GM21360 (cell line): ENCODE data around the gene LARP4.
A peak's percentile ranks its signal among the peaks of the same experiment; 100 is the strongest.
"Not testable (repeated sequence)": the region's sequence is repeated elsewhere in the genome, so short reads cannot be mapped to it uniquely, and the experiment has no call there.

Experiments used
- ATAC-seq: cut with Tn5 transposase; IDR thresholded peaks from one replicate; pipeline ENCODE4 v1.9.1; 2021; ENCODE audit warnings: mild to moderate bottlenecking, moderate library complexity; ENCODE audit not compliant: unreplicated experiment

The LARP4 gene

DNA sequence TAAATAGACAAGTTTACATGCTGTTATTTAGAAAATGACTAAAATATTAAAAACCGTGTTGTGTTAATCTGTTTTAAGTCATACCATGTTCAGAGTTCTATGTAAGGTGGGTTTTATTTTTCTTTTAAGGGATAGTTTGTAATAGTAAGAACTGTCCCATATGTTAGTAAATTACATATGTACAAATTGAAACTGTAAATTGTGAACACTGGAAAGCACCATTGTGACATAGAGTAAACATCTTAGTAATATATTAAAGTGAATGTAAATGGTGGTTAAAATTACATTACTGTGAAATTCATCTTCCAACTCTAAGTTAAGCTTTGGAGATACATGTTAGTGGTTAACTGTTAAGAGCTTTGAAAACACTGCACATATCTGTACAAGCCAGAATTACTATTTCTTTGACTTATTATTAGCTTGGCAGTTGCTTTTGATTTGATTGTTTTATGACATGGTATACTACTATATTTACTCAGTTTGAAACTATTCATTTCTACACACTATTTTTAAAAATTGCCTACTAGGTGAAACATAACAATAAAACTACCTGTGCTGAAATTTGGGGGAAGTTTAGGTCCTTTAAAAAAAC is 76.7 kb downstream of the LARP4 start:
- no peak for ATAC-seq

DNA sequence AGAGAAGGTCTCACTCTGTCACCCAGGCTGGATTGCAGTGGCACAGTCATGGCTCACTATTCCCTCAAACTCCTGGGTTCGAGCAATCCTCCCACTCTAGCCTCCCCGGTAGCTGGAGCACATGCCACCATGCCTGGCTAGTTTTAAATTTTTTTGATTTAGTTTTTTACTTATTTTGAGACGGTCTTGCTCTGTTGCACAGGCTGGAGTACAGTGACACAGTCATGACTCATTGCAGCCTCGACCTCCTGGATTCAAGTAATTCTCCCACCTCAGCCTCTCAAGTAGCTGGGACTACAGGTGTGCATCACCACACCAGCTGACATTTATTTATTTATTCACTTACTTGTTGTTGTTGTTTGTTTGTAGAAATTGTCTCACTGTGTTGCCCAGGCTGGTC is 81.9 kb downstream of the LARP4 start:
- no peak for ATAC-seq

DNA sequence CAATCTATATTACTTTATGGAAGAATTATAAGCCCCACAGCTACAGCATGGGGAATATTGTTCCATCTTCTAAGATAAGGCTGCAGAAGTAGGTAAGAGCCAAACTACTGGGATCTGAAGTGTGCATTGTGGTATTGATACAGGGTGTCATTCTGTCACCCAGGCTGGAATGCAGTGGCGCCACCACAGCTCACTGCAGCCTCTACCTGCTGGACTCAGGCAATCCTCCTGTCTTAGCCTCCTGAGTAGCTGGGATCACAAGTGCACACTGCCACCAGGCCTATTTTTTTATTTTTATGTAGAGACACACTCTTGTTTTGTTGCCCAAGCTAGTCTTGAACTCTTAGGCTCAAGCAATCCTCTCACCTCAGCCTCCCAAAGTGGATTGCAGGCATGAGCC is 82.8 kb downstream of the LARP4 start:
- no peak for ATAC-seq

DNA sequence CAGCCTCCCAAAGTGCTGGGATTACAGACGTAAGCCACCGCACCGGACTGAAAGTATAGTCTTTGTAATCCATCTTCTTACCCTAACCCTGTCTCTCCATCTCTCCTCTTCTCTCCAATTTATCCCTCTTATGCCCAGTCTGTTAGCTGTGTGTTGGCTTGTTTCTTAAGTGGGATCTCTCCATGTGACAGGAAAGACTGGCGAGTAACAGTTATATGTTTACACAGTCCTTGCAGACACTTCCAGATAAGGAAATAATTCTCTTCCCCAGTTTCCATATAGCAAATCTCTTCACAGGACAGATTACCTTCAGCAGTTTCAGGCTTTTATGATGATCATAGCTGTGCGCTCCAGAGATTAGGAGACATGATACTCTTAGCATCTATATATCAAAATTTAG is 88.1 kb downstream of the LARP4 start:
- ATAC-seq, result no peak

DNA sequence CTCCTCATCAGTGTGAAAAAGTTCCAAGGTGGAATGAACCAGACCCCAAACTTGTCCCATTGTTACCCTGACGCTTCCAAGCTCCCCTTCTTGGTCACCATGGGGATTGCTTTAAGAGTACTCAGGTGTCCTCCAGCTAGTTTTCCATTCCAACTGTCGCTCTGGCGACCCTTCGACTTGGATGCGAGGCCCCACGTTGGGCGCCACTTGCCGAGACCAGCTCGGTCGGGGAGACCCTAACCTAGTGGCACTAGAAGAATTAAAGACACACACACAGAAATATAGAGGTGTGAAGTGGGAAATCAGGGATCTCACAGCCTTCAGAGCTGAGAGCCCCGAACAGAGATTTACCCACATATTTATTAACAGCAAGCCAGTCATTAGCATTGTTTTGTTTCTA is 97.4 kb downstream of the LARP4 start:
- not testable (repeated sequence) for ATAC-seq

DNA sequence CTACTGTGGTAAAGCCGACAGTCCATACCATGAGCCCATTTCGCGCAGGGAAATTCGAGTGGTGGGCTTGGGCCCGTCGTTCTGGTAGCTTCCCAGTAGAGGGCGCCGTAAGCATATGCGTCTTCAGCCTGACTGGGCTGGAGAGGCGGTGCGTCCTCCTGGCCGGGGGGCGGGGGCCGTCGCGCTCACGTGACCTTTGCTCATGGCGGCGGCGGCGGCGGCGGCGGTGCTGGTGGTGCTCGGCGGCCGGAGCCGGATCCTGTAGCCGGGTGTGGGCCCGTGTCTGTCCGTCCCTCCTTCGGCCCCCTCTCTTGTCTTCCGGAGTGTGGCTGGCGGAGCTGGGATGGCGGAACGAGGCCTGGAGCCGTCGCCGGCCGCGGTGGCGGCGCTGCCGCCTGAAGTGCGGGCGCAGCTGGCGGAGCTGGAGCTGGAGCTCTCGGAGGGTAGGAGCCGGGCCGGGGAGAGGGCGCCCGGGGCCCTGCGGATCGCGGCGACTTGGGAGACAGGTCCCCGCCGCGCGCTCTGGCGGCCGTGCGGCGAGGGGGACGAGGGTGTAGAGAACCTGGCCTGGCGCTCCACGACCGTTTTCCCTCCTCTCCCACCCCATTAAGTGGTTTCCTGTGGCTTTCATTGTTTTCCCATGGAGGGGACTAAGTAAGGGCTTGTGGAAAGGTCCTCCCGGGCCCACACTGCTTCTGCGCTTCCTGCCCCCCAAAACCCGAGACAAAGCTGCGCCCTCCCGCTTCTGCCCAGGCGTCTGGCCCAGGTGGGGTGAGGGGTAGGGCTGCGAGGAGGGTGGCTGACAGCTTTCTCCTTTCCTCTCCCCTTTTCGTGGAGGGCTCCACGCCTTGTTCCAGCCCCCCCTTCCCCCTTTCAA is 104.4 kb downstream of the LARP4 start, which contains the start of gene DIP2B:
TSS of gene DIP2B (plus strand) at position 188 of the 877 bp plus-strand sequence. CDS start at position 344, 156 bp downstream.
- ATAC-seq, result peak; percentile 62

DNA sequence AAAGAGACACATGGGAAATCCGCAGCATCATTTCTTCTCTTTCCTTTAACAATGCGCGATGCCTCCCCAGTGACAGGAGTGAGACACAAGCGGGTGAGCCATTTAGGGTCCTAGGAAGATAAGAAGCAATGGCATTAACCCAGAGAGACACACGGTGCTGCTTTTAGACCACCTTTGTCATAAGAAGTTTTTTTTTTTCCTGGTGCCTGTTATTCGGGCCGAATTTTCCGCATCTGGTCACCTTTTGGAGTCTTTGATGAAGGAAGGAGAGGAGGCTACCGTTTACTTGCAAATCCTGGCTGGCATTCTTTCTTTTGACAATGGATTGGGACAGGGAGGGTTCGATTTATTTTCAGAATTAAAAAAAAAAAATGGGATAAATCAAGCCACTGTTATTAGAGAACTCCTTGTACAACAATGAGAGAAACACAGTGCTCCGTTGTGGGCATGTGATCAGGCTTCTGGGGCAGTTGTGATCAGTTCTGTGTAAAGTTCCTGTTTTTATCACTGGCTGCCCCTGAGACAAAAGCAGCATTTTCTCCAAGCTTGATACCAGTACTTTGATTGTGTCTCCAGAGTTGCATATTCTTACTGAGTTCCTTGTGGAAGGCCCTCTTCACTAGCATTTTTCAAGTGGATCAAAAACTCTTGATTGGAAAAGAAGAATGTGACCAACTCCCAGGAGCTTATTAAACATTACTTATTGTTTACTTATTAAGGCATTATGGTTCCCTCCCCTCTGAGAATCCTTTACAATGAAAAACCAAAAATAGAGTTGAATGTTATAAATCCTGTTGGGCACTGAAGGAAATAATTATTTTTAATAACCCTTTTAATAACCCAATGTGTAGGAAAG is 105.2 kb downstream of the LARP4 start:
- no peak for ATAC-seq

DNA sequence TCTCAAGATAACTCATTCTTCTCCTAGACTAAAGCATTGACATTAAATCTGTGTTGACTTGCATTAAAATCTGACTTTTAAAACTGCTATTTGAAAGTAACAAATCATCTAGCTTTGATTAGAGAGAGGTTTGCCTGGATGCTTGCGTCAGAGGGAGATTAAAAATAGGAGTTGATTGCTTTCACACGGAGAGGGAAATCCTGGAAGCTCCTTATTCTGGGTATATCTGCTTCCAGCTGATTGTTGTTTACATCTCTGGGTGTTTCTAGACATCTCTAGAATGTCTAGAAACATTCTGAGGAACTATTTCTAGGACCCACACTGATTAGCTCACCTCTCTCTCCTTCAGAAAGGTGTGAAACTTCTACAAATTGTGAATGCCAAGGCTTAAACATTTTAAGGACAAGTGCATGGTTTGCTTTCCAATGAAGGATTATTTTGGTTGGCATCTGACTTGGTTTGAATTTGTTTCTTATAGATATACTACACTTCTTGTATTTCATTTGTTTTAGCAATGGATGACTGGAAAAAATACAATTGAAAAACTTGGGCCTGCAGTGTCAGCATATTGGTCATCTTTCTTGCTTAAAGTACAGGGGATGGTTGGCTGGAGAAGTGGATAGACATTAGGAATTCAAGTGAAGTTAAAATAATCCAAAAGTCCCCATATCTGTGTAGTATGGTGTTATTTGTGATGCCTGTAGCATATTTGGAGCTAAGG is 106.2 kb downstream of the LARP4 start:
- ATAC-seq, result no peak

DNA sequence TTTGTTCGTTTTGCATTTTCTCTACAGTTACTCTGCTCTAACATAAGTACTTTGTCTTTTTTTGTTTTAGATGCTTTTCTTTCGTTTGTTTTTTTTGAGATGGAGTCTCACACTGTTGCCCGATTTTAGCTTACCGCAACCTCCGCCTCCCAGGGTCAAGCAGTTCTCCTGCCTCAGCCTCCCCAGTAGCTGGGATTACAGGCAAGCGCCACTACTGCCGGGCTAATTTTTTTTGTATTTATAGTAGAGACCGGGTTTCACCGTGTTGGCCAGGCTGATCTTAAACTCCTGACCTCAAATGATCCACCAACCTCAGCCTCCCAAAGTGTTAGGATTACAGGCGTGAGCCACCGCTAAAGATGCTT is 106.8 kb downstream of the LARP4 start:
- no peak for ATAC-seq

DNA sequence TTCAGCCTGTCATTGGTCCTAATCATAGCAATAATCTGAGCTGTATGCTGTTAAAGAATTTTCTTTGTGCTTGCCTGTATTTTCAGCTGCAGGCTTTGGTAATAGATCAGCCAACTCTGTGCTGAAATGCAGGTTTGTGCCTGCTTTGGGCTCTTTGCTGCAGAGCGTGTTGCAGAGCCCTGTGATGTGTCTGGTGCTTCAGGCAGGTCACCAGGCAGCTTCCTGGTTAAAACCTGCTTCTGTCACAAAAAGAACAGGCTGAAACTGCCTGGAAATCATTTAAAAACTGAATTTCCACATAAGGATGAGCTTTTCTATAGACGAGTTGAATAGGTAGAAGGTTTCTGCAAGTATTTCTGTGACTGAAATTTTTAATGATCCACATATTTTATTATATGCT is 107.2 kb downstream of the LARP4 start:
- no peak for ATAC-seq

DNA sequence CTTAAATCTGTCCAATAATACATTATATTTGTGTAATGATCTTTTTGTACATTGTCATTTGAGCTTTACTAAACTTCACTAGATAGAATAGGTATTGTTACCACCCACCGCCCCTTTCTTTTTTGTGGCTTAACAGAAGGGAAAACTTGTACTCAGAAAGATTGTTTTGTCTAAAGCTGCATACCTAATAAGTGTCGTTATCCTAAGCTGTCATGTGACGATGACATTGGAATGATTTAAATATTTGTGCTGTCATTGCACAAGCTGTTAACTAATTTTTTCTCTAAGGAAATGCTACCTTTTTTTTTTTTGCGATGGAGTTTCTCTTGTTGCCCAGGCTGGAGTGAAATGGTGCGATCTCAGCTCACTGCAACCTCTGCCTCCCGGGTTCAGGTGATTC is 107.7 kb downstream of the LARP4 start:
- no peak for ATAC-seq

DNA sequence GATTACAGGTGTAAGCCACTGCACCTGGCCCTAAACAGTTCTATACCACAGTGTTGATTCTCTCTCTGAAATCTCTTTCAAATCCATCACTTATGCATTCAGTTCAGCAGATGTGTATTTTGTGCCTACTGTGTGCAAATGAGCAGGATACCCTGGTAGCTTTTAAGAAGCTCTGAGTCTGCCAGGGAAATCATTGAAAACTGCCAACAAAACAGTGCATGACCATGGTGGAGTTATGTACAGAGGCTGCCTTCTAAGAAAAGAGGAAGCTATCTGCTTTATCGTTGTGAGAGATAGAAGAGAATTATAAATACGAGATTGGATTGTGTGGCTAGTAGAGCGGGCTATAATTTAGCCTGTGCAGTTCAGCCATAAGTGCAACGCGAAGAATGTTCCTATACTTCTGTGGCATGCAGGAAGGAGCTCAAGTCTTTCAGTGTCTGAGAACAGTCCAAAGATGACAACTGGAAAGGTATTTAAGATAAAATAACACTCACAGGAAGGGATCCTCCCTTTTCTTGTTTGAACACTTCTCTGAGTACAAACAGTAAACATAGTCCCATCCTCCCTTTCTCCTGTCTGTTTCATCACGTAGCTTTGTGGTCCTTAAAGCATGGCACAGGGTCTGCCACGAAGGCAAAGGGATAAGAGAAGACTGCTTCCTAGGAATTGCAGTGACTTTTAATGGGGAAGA is 108.4 kb downstream of the LARP4 start:
- no peak for ATAC-seq

DNA sequence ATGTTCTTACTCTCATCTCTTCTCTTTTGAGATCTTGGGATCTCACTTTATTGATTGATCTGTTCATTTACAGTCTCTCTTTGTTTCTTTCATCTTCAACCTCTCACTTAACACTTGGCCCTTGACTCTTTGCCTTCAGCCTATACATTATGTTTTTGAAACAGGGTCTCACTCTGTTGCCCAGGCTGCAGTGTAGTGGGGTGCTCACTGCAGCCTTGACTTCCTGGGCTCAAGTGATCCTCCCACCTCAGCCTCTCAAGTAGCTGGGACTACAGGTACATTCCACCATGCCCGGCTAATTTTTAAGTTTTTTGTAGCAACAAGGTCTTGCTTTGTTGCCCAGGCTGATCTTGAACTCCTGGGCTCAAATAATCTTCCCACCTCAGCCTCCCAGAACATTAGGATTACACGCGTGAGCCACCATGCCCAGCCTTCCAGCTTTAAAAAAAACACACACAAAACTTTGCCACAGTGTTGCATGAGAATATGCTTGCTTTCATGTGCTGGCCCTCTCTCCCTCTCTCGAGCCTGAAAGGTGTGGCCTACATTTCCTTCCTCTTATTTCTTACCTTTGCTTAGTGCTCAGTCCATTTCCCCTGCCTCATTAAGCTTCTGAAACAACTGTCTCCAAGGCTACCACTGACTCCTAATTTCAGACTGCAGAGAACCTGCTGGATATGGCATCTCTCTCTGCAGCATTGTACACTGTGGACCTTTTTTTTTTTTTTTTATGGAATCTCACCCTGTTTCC is 114.0 kb downstream of the LARP4 start:
- ATAC-seq, result no peak

DNA sequence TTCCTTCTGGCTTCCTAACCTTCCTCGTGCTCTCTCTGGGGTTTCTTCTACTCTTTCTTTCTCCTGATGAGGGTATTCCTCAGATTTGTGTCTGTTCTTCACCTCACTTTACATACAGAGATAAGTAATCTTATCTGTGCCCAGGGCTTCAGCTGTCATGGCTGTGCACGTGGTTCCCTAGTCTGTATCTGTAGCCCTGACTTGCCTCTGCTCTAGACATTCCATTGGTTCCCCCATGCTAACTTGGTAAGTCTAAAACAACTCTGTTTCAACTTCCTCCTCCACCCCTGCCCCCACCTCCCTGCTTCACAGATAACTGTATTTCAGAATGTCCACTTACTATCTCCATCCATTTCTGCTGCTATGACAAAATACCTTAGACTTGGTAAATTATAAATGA is 114.9 kb downstream of the LARP4 start:
- no peak for ATAC-seq

DNA sequence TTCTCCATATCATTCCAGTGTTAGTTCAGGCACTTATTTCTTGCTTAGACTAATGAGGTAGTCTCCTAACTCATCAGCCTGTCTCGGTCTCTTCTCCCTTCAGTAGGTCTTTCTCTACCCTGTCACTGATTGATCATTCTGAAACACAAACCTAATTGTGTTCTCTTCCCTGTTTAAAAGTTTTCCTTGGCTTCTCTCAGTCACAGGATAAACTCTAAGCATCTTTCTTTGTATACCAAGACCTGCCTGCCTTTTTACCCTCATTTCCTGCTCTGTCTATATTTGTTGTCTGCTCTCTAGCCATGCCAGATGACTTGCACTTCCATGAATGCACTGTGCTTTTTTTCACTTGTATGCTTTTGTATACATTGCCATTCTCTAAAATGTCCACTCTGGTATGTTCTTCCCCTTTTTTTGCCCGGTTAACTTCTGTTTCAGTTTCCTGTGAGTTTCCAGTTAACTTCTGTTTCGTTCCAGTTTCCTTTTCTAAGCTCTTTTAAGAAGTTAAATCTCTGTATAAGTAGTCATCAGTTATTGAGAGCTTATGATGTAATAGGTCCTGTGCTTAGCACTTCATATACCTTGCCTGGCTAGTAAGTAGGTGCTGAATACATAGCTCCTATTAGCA is 116.8 kb downstream of the LARP4 start:
- peak; percentile 59 for ATAC-seq

DNA sequence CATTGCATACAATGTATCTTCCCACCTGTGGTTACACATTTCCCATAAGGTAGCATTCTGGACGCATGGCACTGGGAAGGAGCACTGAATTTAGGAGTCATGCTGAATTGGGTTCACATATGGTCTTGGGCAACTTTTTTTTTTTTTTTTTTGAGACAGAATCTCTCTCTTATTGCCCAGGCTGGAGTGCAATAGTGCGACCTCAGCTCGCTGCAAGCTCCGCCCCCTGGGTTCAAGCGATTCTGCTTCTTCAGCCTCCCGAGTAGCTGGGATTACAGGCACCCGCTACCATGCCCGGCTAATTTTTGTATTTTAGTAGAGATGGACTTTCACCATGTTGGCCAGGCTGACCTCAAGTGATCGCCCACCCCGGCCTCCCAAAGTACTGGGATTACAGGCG is 117.4 kb downstream of the LARP4 start:
- ATAC-seq, result no peak

DNA sequence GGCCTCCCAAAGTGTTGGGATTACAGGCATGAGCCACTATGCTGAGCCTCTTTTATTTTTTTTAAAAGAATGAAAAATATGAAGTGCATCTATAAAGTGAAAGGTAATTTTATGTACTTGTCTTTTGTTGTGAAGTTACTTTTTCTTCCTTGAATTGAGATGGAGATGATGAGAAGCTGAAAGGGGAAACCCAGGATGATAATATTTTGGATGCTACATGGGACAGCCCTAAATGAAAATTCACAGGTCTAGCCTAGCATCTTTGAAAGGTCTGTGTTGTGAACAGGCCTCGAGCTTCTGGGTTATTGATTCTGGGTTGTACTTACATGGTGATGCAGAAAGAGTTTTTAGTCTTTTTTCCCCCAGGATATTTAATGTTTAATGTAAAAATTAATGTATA is 118.7 kb downstream of the LARP4 start:
- ATAC-seq, result no peak

DNA sequence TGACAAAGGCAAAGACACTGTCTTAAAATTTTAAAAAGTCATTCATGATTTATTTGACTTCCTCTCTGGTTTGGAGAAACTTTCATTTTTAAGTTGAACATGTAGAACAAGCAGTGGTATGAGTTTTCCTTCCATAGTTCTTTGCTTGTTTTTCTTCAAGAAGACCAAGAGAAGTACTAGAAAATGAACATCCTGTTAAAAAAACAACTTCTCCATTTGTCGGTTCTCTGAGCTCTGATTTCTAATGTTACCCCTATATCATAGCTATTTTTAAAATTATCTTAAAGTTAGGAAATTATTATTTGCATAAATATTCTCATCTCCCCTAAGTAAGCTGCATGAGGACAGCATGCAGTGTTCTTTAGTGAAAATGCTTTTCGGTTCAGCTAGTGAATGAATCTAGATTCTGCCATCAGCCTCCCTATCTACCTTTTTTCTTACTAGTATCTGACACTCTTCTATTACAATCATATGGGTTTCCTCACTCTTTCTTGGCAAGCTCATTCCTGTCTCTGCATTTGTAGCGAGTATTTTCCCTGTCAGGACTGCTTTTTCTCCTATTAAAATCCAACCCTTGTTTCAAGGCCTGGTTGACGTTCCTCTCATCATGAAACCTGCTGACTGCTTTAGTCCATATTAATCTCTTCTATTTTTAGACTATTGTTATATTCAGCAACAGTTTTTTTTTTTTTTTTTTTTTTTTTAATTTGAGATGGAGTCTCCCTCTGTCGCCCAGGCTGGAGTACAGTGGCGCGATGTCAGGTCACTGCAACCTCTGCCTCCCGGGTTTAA is 119.9 kb downstream of the LARP4 start:
- ATAC-seq, result no peak
